ENCODE data around the gene B4GALNT3. TPM values are rescaled to one million over a fixed set of nuclear protein-coding genes. Genes with fewer than 3 reads are reported as not detected.
A peak's percentile ranks its signal among the peaks of the same experiment; 100 is the strongest.

The B4GALNT3 gene
- total and polyA plus RNA-seq, 2 of the 13 experiments (the other 11 are each of a cell fraction or from before 2014, with no cell fraction given), result 3.2 to 4.4 TPM

DNA sequence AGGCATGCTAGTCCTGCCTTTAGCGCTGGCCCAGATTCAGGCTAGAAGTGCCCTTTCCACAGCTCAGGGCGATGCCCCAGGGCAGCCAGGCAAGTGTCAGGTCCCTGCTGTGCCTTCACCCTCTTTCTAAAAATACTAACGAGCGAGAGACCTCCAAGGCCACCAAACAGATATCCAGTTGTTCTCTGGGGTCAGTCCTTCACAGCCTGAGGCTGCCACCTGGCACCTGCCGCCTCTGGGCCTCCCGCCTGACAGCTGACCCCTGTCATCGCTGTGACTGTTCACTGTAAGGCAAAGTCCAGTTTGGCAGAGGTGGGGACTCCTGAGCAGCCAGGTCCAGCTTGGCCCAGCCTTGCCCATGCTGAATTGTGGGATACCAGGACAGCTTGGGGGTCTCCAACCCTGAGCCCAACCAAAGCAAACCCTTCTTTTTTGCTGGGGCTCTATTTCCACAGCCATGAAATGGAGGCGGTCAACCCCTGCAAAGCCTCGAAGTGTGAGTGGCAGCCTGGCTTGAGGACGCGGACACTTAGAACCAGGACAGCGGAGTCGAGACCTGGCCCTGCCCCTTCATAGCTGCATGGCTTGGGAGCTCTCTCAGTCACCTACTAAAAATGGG, 123.6 kb downstream of the B4GALNT3 start (continued):
- TF ChIP-seq, protein P1, sequence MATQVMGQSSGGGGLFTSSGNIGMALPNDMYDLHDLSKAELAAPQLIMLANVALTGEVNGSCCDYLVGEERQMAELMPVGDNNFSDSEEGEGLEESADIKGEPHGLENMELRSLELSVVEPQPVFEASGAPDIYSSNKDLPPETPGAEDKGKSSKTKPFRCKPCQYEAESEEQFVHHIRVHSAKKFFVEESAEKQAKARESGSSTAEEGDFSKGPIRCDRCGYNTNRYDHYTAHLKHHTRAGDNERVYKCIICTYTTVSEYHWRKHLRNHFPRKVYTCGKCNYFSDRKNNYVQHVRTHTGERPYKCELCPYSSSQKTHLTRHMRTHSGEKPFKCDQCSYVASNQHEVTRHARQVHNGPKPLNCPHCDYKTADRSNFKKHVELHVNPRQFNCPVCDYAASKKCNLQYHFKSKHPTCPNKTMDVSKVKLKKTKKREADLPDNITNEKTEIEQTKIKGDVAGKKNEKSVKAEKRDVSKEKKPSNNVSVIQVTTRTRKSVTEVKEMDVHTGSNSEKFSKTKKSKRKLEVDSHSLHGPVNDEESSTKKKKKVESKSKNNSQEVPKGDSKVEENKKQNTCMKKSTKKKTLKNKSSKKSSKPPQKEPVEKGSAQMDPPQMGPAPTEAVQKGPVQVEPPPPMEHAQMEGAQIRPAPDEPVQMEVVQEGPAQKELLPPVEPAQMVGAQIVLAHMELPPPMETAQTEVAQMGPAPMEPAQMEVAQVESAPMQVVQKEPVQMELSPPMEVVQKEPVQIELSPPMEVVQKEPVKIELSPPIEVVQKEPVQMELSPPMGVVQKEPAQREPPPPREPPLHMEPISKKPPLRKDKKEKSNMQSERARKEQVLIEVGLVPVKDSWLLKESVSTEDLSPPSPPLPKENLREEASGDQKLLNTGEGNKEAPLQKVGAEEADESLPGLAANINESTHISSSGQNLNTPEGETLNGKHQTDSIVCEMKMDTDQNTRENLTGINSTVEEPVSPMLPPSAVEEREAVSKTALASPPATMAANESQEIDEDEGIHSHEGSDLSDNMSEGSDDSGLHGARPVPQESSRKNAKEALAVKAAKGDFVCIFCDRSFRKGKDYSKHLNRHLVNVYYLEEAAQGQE (IDR thresholded peaks at IDR 0.05; ENCODE audit: borderline replicate concordance in 1 of 2, low read depth in 1 of 2, low read length in 2 of 2), result 0 out of 4 replicates have a peak, but pooled peaks of 1 of the 2 experiments have one; percentile 19
- TF ChIP-seq ZNF44 (CRISPR knock-in tag; IDR thresholded peaks at IDR 0.05) (0 out of 2 replicates have a peak, but pooled peaks have one; percentile 16), POLR2AphosphoS5 (IDR thresholded peaks at IDR 0.05; ENCODE audit: low read depth, low read length) (peak; percentile 49; the same call in 1 of the 2 replicates), HES4 (CRISPR knock-in tag; IDR thresholded peaks at IDR 0.05; ENCODE audit: borderline replicate concordance) (no peak), MBNL3 (CRISPR knock-in tag; conservative IDR thresholded peaks at IDR 0.05) (no peak), ZNF746 (CRISPR knock-in tag; IDR thresholded peaks at IDR 0.05) (peak; percentile 84), SSRP1 (CRISPR knock-in tag; IDR thresholded peaks at IDR 0.05) (no peak), GFI1 (CRISPR knock-in tag; IDR thresholded peaks at IDR 0.05; ENCODE audit: borderline replicate concordance) (peak; percentile 80; the same call in 1 of the 2 replicates), MIER2 (CRISPR knock-in tag; IDR thresholded peaks at IDR 0.05) (no peak), ZNF460 (CRISPR knock-in tag; IDR thresholded peaks at IDR 0.05; ENCODE audit: borderline replicate concordance) (no peak; the same call in 1 of the 2 replicates), ZSCAN30 (CRISPR knock-in tag; IDR thresholded peaks at IDR 0.05) (no peak), ZNF747 (CRISPR knock-in tag; IDR thresholded peaks at IDR 0.05; ENCODE audit: borderline replicate concordance) (peak; percentile 46; the same call in 1 of the 2 replicates), ZNF263 (CRISPR knock-in tag; IDR thresholded peaks at IDR 0.05) (no peak), ZNF441 (CRISPR knock-in tag; IDR thresholded peaks at IDR 0.05; ENCODE audit: borderline replicate concordance) (no peak), ZNF629 (CRISPR knock-in tag; conservative IDR thresholded peaks at IDR 0.05) (no peak), TP53 (CRISPR knock-in tag; conservative IDR thresholded peaks at IDR 0.05) (no peak)
- TF ChIP-seq, protein P2, sequence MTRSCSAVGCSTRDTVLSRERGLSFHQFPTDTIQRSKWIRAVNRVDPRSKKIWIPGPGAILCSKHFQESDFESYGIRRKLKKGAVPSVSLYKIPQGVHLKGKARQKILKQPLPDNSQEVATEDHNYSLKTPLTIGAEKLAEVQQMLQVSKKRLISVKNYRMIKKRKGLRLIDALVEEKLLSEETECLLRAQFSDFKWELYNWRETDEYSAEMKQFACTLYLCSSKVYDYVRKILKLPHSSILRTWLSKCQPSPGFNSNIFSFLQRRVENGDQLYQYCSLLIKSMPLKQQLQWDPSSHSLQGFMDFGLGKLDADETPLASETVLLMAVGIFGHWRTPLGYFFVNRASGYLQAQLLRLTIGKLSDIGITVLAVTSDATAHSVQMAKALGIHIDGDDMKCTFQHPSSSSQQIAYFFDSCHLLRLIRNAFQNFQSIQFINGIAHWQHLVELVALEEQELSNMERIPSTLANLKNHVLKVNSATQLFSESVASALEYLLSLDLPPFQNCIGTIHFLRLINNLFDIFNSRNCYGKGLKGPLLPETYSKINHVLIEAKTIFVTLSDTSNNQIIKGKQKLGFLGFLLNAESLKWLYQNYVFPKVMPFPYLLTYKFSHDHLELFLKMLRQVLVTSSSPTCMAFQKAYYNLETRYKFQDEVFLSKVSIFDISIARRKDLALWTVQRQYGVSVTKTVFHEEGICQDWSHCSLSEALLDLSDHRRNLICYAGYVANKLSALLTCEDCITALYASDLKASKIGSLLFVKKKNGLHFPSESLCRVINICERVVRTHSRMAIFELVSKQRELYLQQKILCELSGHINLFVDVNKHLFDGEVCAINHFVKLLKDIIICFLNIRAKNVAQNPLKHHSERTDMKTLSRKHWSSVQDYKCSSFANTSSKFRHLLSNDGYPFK (CRISPR knock-in tag; IDR thresholded peaks at IDR 0.05; ENCODE audit: borderline replicate concordance), result peak; percentile 63; the same call in 1 of the 2 replicates
- TF ChIP-seq, protein P3, sequence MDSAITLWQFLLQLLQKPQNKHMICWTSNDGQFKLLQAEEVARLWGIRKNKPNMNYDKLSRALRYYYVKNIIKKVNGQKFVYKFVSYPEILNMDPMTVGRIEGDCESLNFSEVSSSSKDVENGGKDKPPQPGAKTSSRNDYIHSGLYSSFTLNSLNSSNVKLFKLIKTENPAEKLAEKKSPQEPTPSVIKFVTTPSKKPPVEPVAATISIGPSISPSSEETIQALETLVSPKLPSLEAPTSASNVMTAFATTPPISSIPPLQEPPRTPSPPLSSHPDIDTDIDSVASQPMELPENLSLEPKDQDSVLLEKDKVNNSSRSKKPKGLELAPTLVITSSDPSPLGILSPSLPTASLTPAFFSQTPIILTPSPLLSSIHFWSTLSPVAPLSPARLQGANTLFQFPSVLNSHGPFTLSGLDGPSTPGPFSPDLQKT (CRISPR knock-in tag; IDR thresholded peaks at IDR 0.05; ENCODE audit: borderline replicate concordance), result no peak
- TF ChIP-seq, protein P4, sequence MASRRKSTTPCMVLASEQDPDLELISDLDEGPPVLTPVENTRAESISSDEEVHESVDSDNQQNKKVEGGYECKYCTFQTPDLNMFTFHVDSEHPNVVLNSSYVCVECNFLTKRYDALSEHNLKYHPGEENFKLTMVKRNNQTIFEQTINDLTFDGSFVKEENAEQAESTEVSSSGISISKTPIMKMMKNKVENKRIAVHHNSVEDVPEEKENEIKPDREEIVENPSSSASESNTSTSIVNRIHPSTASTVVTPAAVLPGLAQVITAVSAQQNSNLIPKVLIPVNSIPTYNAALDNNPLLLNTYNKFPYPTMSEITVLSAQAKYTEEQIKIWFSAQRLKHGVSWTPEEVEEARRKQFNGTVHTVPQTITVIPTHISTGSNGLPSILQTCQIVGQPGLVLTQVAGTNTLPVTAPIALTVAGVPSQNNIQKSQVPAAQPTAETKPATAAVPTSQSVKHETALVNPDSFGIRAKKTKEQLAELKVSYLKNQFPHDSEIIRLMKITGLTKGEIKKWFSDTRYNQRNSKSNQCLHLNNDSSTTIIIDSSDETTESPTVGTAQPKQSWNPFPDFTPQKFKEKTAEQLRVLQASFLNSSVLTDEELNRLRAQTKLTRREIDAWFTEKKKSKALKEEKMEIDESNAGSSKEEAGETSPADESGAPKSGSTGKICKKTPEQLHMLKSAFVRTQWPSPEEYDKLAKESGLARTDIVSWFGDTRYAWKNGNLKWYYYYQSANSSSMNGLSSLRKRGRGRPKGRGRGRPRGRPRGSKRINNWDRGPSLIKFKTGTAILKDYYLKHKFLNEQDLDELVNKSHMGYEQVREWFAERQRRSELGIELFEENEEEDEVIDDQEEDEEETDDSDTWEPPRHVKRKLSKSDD (CRISPR knock-in tag; IDR thresholded peaks at IDR 0.05; ENCODE audit: low read depth), result peak; percentile 73; the same call in 1 of the 2 replicates
